ENCODE results near the gene ZGPAT. TPM values are rescaled to one million over a fixed set of nuclear protein-coding genes. Genes with fewer than 3 reads are reported as not detected.

ZGPAT gene
- total and polyA plus RNA-seq, 9 of the 15 experiments (the other 6 are each of a cell fraction or from before 2014, with no cell fraction given) = 0.14 to 26.6 (median 7.4) TPM

- TF ChIP-seq ZBTB2 (IDR thresholded peaks at IDR 0.05) (no peak), PTBP1 (IDR thresholded peaks at IDR 0.05; ENCODE audit: low read depth, low read length) (no peak; the same call in none of the 2 replicates), SNRNP70 (optimal IDR thresholded peaks at IDR 0.05; ENCODE audit: low read depth, low read length) (peak; percentile 25), ZNF354B (CRISPR knock-in tag; IDR thresholded peaks at IDR 0.05) (no peak), SAP30 (IDR thresholded peaks at IDR 0.05; ENCODE audit: borderline replicate concordance, insufficient read depth, low read depth, low read length, poor library complexity, severe bottlenecking) (no peak), BHLHE40 (IDR thresholded peaks at IDR 0.05; ENCODE audit: low read length) (no peak), E2F1 (CRISPR knock-in tag; IDR thresholded peaks at IDR 0.05) (no peak), POLR2A (conservative IDR thresholded peaks at IDR 0.05) (peak; percentile 49), ZNF316 (IDR thresholded peaks at IDR 0.05) (no peak), GTF2B (IDR thresholded peaks at IDR 0.05; ENCODE audit: extremely low read depth, insufficient read length) (no peak), CTBP1 (IDR thresholded peaks at IDR 0.05; ENCODE audit: borderline replicate concordance) (no peak), TAF9B (IDR thresholded peaks at IDR 0.05; ENCODE audit: partially characterized antibody) (no peak), CXXC5 (CRISPR knock-in tag; IDR thresholded peaks at IDR 0.05) (no peak), TCF7L2 (IDR thresholded peaks at IDR 0.05; ENCODE audit: low read depth, low read length) (no peak), PHTF2 (CRISPR knock-in tag; IDR thresholded peaks at IDR 0.05) (no peak), ZNF280A (IDR thresholded peaks at IDR 0.05; ENCODE audit: low read depth, partially characterized antibody) (no peak), ZFPM2 (CRISPR knock-in tag; IDR thresholded peaks at IDR 0.05) (no peak), ZNF224 (CRISPR knock-in tag; IDR thresholded peaks at IDR 0.05) (no peak), POLR2G (IDR thresholded peaks at IDR 0.05; ENCODE audit: low read depth, low read length) (peak; percentile 81), ZNF431 (CRISPR knock-in tag; IDR thresholded peaks at IDR 0.05) (no peak), FOXA1 (IDR thresholded peaks at IDR 0.05; ENCODE audit: borderline replicate concordance) (no peak), SNIP1 (IDR thresholded peaks at IDR 0.05; ENCODE audit: low read depth) (no peak), BRCA1 (IDR thresholded peaks at IDR 0.05) (no peak), BRCA1 (CRISPR knock-in tag; IDR thresholded peaks at IDR 0.05) (no peak)
Measured at GRCh38 chr20:63696628-63697356, 11.0 kb upstream of the ZGPAT start, which contains the start of gene TNFRSF6B (continued).
